Measurements from ENCODE around the gene PTS.
"Not testable (repeated sequence)": the region's sequence is repeated elsewhere in the genome, so short reads cannot be mapped to it uniquely, and the experiment has no call there.

PTS gene

GRCh38 chr11:112226062-112226830 is at the start of gene PTS:
Gene PTS, plus strand, starts transcription at chr11:112226428. Its CDS starts 16 bp downstream, at chr11:112226444.
- peak; percentile 48 to 71 (median 64) for DNase-seq (ENCODE audit: low read depth in 4 of 4, low spot score in 1 of 4)

- DNase-seq (ENCODE audit: low read depth in 4 of 4, low spot score in 1 of 4): no peak
These were observed 48.6 kb upstream of the PTS start for GRCh38 chr11:112177589-112177988.

GRCh38 chr11:112178428-112178827 is 47.8 kb upstream of the PTS start:
- no peak for DNase-seq (ENCODE audit: low read depth in 4 of 4, low spot score in 1 of 4)

GRCh38 chr11:112178936-112179335 is 47.3 kb upstream of the PTS start:
- DNase-seq (ENCODE audit: low read depth in 4 of 4, low spot score in 1 of 4): no peak

- DNase-seq (ENCODE audit: low read depth in 4 of 4, low spot score in 1 of 4): no peak
These were observed 46.6 kb upstream of the PTS start for GRCh38 chr11:112179601-112180000.

GRCh38 chr11:112182867-112183266 is 43.4 kb upstream of the PTS start:
- DNase-seq (ENCODE audit: low read depth in 4 of 4, low spot score in 1 of 4): no peak

- DNase-seq (ENCODE audit: low read depth in 4 of 4, low spot score in 1 of 4): no peak
These were observed 40.3 kb upstream of the PTS start for GRCh38 chr11:112185883-112186282.

GRCh38 chr11:112186304-112186703 is 39.9 kb upstream of the PTS start:
- DNase-seq (ENCODE audit: low read depth in 4 of 4, low spot score in 1 of 4): no peak

GRCh38 chr11:112195113-112195512 is 31.1 kb upstream of the PTS start:
- DNase-seq (ENCODE audit: low read depth in 4 of 4, low spot score in 1 of 4): not testable (repeated sequence)

GRCh38 chr11:112195951-112196351 is 30.3 kb upstream of the PTS start:
- DNase-seq (ENCODE audit: low read depth in 4 of 4, low spot score in 1 of 4): no peak

- no peak for DNase-seq (ENCODE audit: low read depth in 4 of 4, low spot score in 1 of 4)
These were observed 29.6 kb upstream of the PTS start for GRCh38 chr11:112196519-112197087.

- not testable (repeated sequence) for DNase-seq (ENCODE audit: low read depth in 4 of 4, low spot score in 1 of 4)
These were observed 27.1 kb upstream of the PTS start for GRCh38 chr11:112199101-112199500.

- DNase-seq (ENCODE audit: low read depth in 4 of 4, low spot score in 1 of 4): no peak
These were observed 26.0 kb upstream of the PTS start for GRCh38 chr11:112200252-112200651.

GRCh38 chr11:112206071-112206470 is 20.2 kb upstream of the PTS start:
- DNase-seq (ENCODE audit: low read depth in 4 of 4, low spot score in 1 of 4): no peak

GRCh38 chr11:112210890-112211289 is 15.3 kb upstream of the PTS start:
- DNase-seq (ENCODE audit: low read depth in 4 of 4, low spot score in 1 of 4): no peak

GRCh38 chr11:112211536-112211935 is 14.7 kb upstream of the PTS start:
- DNase-seq (ENCODE audit: low read depth in 4 of 4, low spot score in 1 of 4): peak in 1 of 4 experiments; percentile 7

GRCh38 chr11:112212290-112212689 is 13.9 kb upstream of the PTS start:
- DNase-seq (ENCODE audit: low read depth in 4 of 4, low spot score in 1 of 4): no peak

GRCh38 chr11:112212710-112213109 is 13.5 kb upstream of the PTS start:
- DNase-seq (ENCODE audit: low read depth in 4 of 4, low spot score in 1 of 4): no peak

- DNase-seq (ENCODE audit: low read depth in 4 of 4, low spot score in 1 of 4): no peak
These were observed 12.5 kb upstream of the PTS start for GRCh38 chr11:112213753-112214152.

- no peak for DNase-seq (ENCODE audit: low read depth in 4 of 4, low spot score in 1 of 4)
These were observed 10.6 kb upstream of the PTS start for GRCh38 chr11:112215621-112216020.

GRCh38 chr11:112216561-112217105 is 9.6 kb upstream of the PTS start:
- no peak for DNase-seq (ENCODE audit: low read depth in 4 of 4, low spot score in 1 of 4)

- no peak for DNase-seq (ENCODE audit: low read depth in 4 of 4, low spot score in 1 of 4)
These were observed 6.6 kb upstream of the PTS start for GRCh38 chr11:112219476-112220232.
